Right renal cortex interstitium (tissue), 3 donors: Measurements from ENCODE around the gene GSTA5. TPM values are rescaled to one million over a fixed set of nuclear protein-coding genes. Genes with fewer than 3 reads are reported as not detected.
"Not testable (repeated sequence)": the region's sequence is repeated elsewhere in the genome, so short reads cannot be mapped to it uniquely, and the experiment has no call there.

Source experiments
- DNase-seq, 3 donors: peaks; one replicate each; pipeline ENCODE4 v3.0.0-alpha.2; 2013; ENCODE audit warnings: low read depth in 3 of 3, low spot score in 2 of 3
- polyA plus RNA-seq, 3 donors: library from polyadenylated mRNA; unstranded; fragments of 120-200 nt; gene quantifications; one replicate each; pipeline ENCODE4 v1.2.1, GENCODE V29; 2013; ENCODE audit not compliant: insufficient read length in 3 of 3

Gene GSTA5
- polyA plus RNA-seq, 3 donors, result not detected

- DNase-seq, result peak in 1 of 3 donors; percentile 8
Observed at GRCh38 chr6:52839124-52840055, 1.2 kb downstream of the GSTA5 start.

GRCh38 chr6:52834481-52834880 is 6.1 kb downstream of the GSTA5 start:
- no peak for DNase-seq

GRCh38 chr6:52830869-52831268 is 9.7 kb downstream of the GSTA5 start:
- DNase-seq, result not testable (repeated sequence)

- no peak for DNase-seq
Observed at GRCh38 chr6:52829046-52829817, 11.4 kb downstream of the GSTA5 start.

DNA sequence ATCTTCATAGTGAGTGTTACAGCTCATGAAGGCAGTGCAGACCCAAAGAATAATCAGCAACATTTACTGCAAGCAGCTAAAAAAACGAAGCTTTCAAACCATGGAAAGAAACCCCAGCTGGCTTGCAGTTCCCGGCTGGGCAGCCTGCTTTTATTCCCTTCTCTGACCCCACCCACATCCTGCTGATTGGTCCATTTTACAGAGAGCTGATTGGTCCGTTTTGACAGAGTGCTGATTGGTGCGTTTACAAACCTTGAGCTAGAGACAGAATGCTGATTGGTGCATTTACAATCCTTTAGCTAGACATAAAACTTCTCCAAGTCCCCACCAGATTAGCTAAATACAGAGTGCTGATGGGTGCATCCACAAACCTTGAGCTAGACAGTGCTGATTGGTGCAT is 12.0 kb downstream of the GSTA5 start:
- not testable (repeated sequence) for DNase-seq

- DNase-seq, result not testable (repeated sequence)
Observed at GRCh38 chr6:52827073-52827783, 13.4 kb downstream of the GSTA5 start.

- no peak for DNase-seq
Observed at GRCh38 chr6:52826513-52826912, 14.1 kb downstream of the GSTA5 start.

DNA sequence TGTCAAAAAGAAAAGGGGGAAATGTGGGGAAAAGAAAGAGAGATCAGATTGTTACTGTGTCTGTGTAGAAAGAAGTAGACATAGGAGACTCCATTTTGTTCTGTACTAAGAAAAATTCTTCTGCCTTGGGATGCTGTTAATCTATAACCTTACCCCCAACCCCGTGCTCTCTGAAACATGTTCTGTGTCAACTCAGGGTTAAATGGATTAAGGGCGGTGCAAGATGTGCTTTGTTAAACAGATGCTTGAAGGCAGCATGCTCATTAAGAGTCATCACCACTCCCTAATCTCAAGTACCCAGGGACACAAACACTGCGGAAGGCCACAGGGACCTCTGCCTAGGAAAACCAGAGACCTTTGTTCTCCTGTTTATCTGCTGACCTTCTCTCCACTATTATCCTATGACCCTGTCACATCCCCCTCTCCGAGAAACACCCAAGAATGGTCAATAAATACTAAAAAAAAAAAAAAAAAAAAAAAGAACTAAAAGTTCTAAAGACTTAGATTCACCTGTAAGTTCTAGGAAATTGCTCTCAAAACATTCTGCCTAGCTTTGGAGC is 14.6 kb downstream of the GSTA5 start:
- not testable (repeated sequence) for DNase-seq

- DNase-seq, result not testable (repeated sequence)
Observed at GRCh38 chr6:52825270-52825793, 15.3 kb downstream of the GSTA5 start.

- no peak for DNase-seq
Observed at GRCh38 chr6:52821842-52822241, 18.8 kb downstream of the GSTA5 start.

DNA sequence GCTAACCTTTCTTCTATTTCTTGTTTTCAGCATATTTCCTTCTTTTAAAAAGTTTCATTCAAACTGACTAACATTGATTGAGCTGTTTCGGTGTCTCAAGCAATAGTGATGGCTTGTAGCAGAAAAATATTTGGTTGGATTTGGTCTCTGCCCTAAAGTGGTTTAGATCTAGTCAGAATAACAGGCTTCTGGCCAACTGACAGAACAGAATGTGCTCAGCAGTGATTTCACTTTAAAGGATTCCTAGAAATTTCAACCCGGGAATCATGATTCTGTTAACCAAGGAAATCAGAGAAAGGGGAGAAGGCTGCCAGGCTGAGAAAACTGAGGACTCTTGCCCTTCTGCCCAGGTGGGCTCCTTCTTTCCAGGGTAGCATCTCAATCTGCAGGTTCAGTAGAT is 20.4 kb downstream of the GSTA5 start:
- DNase-seq, result no peak

DNA sequence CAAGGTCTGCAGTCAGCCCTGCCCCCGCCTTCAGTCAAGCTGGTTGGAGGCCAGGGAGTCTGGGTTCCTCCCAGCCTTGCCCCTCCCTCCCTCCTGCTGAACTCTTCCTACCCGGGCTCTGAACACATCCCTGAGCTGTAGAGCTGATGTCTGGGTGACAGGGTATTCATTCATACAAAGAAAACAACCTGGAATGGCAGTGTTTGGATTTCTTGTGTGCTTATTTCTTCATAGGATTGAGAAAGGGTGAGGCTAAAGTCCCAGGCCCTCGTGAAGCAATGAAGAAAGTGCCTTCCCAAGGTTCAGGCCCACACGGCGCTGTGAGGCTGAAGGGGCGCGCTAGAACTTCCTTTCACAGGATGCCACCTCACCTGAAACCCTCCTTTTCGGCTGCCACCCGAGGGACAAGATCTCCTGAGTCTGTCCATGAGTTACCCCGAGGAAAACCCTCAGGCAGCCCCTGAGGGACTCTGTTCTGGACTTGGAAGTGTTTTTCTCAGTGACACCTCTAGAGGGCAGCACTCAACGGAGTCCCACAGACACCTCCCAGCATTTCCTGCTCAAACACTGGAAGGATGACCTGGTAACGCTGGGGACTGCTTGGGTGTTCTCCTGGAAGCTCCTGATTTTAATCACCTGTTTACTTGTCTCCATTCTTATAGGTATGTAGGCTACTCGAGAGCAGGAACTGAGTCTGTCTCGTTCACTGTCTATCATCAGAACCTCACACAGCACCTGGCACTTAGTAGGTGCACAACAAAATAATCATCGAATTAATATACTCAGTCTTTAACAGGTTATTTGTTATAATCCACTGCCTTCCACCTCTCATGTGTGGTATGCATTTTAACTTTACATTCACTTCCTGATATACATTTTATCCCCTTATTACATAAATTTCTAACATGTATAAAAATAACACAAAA is 25.2 kb downstream of the GSTA5 start:
- DNase-seq, result peak in 1 of 3 donors; percentile 9

- not testable (repeated sequence) for DNase-seq
Observed at GRCh38 chr6:52814545-52814944, 26.1 kb downstream of the GSTA5 start.

GRCh38 chr6:52809777-52810176 is 30.8 kb downstream of the GSTA5 start:
- not testable (repeated sequence) for DNase-seq

- DNase-seq, result no peak
Observed at GRCh38 chr6:52808660-52809059, 32.0 kb downstream of the GSTA5 start.

DNA sequence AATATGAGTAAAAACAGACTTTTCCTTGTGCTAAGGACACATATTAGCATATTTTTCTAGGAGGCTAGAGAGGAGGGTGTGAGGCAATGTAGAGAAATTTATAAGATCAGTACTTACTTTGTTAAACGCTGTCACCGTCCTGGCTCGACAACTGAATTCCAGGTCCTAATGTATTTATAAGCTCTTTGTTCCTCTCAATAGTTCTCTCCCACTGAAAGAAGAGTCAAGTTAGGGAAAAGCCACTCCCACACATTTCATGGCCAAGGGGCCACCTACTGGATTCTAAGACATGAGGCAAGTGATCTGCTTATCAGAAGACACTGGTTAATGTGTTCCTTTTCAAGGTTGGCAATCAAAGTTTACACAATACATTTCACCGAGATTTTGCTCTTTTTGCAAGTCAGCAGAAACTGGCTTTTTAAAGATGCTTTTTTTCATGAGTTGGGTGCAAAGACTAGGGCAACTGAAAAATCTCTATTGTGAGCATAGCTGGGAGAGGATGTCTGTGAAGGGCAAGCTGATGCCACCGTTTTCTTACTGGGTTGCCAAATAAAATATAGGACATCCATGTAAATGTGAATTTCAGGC is 36.9 kb downstream of the GSTA5 start, which contains the start of gene GSTA1:
Gene GSTA1 (minus strand): TSS at position 149 of the 588 bp plus-strand sequence. CDS start 4,549 bp downstream, outside the sequence.
- DNase-seq, result not testable (repeated sequence)

- DNase-seq, result no peak
Observed at GRCh38 chr6:52802806-52803205, 37.8 kb downstream of the GSTA5 start.

- DNase-seq, result no peak
Observed at GRCh38 chr6:52801188-52801841, 39.3 kb downstream of the GSTA5 start.
